Measurements from ENCODE around the gene SNX2. TPM values are rescaled to one million over a fixed set of nuclear protein-coding genes. Genes with fewer than 3 reads are reported as not detected.

SNX2 gene
- total and polyA plus RNA-seq, 4 donors, result 30.9 to 102 (median 72.0) TPM

GRCh38 chr5:122870219-122870856, 95.5 kb downstream of the SNX2 start:
- DNase-seq (peak in 1 of 3 donors; percentile 32), ATAC-seq (ENCODE audit: insufficient read depth, low FRiP score) (no peak)
- Histone ChIP-seq H3K4me1 (ENCODE audit: control insufficient read depth in 5 of 5, insufficient read depth in 5 of 5, low read length in 5 of 5) (peaks cover 0 to 18% (median 0%) of the 10 kb centered on the region in 5 donors), H3K9me3 (ENCODE audit: control insufficient read depth in 4 of 4, insufficient read depth in 3 of 4, low read length in 3 of 4) (no peaks in the 10 kb centered on the region), H3K27me3 (ENCODE audit: control insufficient read depth in 3 of 3, insufficient read depth in 3 of 3, low read length in 2 of 3) (no peaks in the 10 kb centered on the region), H3K27ac (ENCODE audit: low read depth in 1 of 2, low read length in 1 of 2) (no peak overlapping the region), H3K9ac (ENCODE audit: insufficient read depth in 1 of 2, low read length in 2 of 2) (no peak overlapping the region), H3K36me3 (ENCODE audit: control insufficient read depth in 4 of 4, insufficient read depth in 4 of 4, low read length in 4 of 4) (peaks cover 0 to 16% (median 3%) of the 10 kb centered on the region in 4 donors), H3K4me3 (no peak overlapping the region)
- WGBS, 2 donors, result 82 to 85% methylated on average over 7 of the region's 7 CpGs
- TF ChIP-seq CTCF (IDR thresholded peaks at IDR 0.05; ENCODE audit: control extremely low read depth, extremely low read depth), result no peak

- Histone ChIP-seq H3K4me3 (no peak overlapping the region), H3K9me3 (ENCODE audit: control insufficient read depth in 4 of 4, insufficient read depth in 3 of 4, low read length in 3 of 4) (no peaks in the 10 kb centered on the region), H3K36me3 (ENCODE audit: control insufficient read depth in 4 of 4, insufficient read depth in 4 of 4, low read length in 4 of 4) (peaks cover 0 to 15% (median 1%) of the 10 kb centered on the region in 4 donors), H3K4me1 (ENCODE audit: control insufficient read depth in 5 of 5, insufficient read depth in 5 of 5, low read length in 5 of 5) (peaks cover 0 to 18% (median 0%) of the 10 kb centered on the region in 5 donors), H3K9ac (ENCODE audit: insufficient read depth in 1 of 2, low read length in 2 of 2) (no peak overlapping the region), H3K27me3 (ENCODE audit: control insufficient read depth in 3 of 3, insufficient read depth in 3 of 3, low read length in 2 of 3) (no peaks in the 10 kb centered on the region), H3K27ac (ENCODE audit: low read depth in 1 of 2, low read length in 1 of 2) (no peak overlapping the region)
- DNase-seq (no peak), ATAC-seq (ENCODE audit: insufficient read depth, low FRiP score) (no peak)
- TF ChIP-seq CTCF (IDR thresholded peaks at IDR 0.05; ENCODE audit: control extremely low read depth, extremely low read depth), result no peak
- WGBS, 2 donors, result 85 to 86% methylated on average over 8 of the region's 8 CpGs
Measured at GRCh38 chr5:122871661-122872060, 96.8 kb downstream of the SNX2 start.

DNA sequence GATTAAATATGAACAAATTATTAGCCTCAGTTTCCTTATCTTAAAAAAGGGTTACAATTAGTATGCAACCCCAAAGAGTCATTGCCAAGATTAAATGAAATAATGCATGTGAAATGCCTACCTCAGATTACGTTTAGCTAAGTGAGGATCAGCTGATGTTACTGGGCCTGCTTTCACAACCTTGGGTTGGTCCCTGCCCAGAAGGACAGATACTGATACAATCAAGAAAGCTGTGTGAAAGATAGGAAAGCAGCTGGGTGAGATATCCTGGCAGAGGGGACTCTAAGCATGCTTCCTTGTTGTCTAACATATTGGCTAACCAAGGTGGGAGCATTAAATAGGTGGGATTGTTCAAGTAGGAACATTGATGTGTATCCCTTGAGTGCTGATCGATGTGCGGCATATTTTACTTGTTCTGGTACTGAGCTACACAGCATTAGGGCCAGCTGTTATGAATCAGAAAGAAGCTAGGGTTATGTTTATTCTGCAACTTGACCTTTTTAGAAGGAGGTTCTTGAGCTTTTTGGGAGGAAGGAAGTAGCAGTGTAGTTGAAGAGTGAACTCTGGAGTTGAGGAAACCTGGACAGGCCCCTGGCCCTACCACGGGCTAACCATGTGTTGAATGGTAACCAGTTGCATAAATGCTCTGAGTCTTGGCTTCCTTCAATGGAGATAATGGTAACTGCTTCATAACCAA, 99.4 kb downstream of the SNX2 start:
- WGBS, 2 donors, result 56 to 67% methylated on average over 4 of the region's 4 CpGs
- H3K36me3 ChIP-seq (ENCODE audit: control insufficient read depth in 4 of 4, insufficient read depth in 4 of 4, low read length in 4 of 4), result no peaks in the 10 kb centered on the region
- H3K27ac ChIP-seq (ENCODE audit: low read depth in 1 of 2, low read length in 1 of 2), result peak overlapping the region in 1 of 2 donors; percentile 19
- ATAC-seq (ENCODE audit: insufficient read depth, low FRiP score), result peak; percentile 64
- H3K27me3 ChIP-seq (ENCODE audit: control insufficient read depth in 3 of 3, insufficient read depth in 3 of 3, low read length in 2 of 3), result no peaks in the 10 kb centered on the region
- no peak overlapping the region for H3K9ac ChIP-seq (ENCODE audit: insufficient read depth in 1 of 2, low read length in 2 of 2)
- peaks cover 0 to 18% (median 0%) of the 10 kb centered on the region in 5 donors for H3K4me1 ChIP-seq (ENCODE audit: control insufficient read depth in 5 of 5, insufficient read depth in 5 of 5, low read length in 5 of 5)
- H3K4me3 ChIP-seq, result no peak overlapping the region
- TF ChIP-seq CTCF (IDR thresholded peaks at IDR 0.05; ENCODE audit: control extremely low read depth, extremely low read depth), result no peak
- no peaks in the 10 kb centered on the region for H3K9me3 ChIP-seq (ENCODE audit: control insufficient read depth in 4 of 4, insufficient read depth in 3 of 4, low read length in 3 of 4)
- DNase-seq, result peak in 2 of 3 donors; percentile 61 to 69

Measured in lung (tissue), 12 donors.